IMR-90 (cell line): ENCODE measurements around the gene L3MBTL4.

Source experiments
- CEBPB ChIP-seq: IDR thresholded peaks from 2 replicates; pipeline ENCODE4 v1.6.1; 2012; ENCODE audit warnings: low read depth, low read length, improper control_type of control experiment
- POLR2A ChIP-seq: IDR thresholded peaks from 2 replicates; pipeline ENCODE4 v1.6.1; 2012; ENCODE audit warnings: mild to moderate bottlenecking, low read depth, low read length
- RAD21 ChIP-seq: IDR thresholded peaks from 2 replicates; pipeline ENCODE4 v1.6.1; 2012; ENCODE audit warnings: low read length, improper control_type of control experiment
- SMC3 ChIP-seq: fragments of 150-350 bp; IDR thresholded peaks from 2 replicates; pipeline ENCODE4 v1.6.1; 2016; ENCODE audit warnings: low read depth, mild to moderate bottlenecking, antibody characterized with exemption, low read length, moderate library complexity
- TF ChIP-seq, protein P1 (sequence below): conservative IDR thresholded peaks from 2 replicates; pipeline ENCODE4 v1.5.1; 2012; ENCODE audit warnings: mild to moderate bottlenecking, low read depth, low read length, improper control_type of control experiment
- TF ChIP-seq, protein P2 (sequence below): fragments of 150-350 bp; IDR thresholded peaks from 2 replicates; pipeline ENCODE4 v1.6.1; 2017; ENCODE audit warnings: mild to moderate bottlenecking, antibody characterized with exemption, low read length, low read depth

DNA sequence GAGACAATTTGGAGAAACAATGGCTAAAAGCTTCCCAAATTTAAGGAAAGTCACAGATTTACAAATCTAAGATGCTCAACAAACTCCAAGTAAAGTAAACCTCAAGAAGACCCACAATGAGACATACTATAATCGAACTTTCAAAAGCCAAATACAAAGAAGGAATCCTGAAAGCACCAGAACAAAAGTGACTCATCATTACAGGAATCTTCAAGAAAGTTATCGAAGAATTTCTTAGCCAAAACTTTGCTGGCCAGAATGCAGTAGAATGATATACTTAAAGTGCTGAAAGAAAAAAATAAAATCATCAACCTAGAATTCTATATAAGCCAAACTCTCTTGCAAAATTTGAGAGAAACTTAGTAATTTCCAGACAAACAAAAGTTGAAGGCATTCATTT is 412.8 kb downstream of the L3MBTL4 start:
- TF ChIP-seq, protein P1, sequence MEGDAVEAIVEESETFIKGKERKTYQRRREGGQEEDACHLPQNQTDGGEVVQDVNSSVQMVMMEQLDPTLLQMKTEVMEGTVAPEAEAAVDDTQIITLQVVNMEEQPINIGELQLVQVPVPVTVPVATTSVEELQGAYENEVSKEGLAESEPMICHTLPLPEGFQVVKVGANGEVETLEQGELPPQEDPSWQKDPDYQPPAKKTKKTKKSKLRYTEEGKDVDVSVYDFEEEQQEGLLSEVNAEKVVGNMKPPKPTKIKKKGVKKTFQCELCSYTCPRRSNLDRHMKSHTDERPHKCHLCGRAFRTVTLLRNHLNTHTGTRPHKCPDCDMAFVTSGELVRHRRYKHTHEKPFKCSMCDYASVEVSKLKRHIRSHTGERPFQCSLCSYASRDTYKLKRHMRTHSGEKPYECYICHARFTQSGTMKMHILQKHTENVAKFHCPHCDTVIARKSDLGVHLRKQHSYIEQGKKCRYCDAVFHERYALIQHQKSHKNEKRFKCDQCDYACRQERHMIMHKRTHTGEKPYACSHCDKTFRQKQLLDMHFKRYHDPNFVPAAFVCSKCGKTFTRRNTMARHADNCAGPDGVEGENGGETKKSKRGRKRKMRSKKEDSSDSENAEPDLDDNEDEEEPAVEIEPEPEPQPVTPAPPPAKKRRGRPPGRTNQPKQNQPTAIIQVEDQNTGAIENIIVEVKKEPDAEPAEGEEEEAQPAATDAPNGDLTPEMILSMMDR = no peak
- TF ChIP-seq RAD21 (no peak), CEBPB (no peak), SMC3 (no peak), POLR2A (no peak)
- TF ChIP-seq, protein P2, sequence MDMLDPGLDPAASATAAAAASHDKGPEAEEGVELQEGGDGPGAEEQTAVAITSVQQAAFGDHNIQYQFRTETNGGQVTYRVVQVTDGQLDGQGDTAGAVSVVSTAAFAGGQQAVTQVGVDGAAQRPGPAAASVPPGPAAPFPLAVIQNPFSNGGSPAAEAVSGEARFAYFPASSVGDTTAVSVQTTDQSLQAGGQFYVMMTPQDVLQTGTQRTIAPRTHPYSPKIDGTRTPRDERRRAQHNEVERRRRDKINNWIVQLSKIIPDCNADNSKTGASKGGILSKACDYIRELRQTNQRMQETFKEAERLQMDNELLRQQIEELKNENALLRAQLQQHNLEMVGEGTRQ = no peak
